ENCODE data around the gene GDI2.
"Not testable (repeated sequence)": the region's sequence is repeated elsewhere in the genome, so short reads cannot be mapped to it uniquely, and the experiment has no call there.

Gene GDI2

GRCh38 chr10:5854131-5854475 lies 40.9 kb upstream of the GDI2 start:
- POLR2A ChIA-PET: interaction anchor here (0.8 kb wide), 1 partner anchor 9 kb away, joined by 3 read pairs; no protein-coding TSS in a partner anchor
- DNase-seq (ENCODE audit: extremely low spot score): no peak
- CTCF ChIA-PET: interaction anchor here (1.2 kb wide), 1 partner anchor 18 kb away, joined by 3 read pairs; no protein-coding TSS in a partner anchor
- TF ChIP-seq CTCF (IDR thresholded peaks at IDR 0.05; ENCODE audit: control extremely low read depth, extremely low read depth, low read depth, missing control alignments): no peak

- DNase-seq (ENCODE audit: extremely low spot score): not testable (repeated sequence)
- CTCF ChIA-PET: interaction anchor here (1.0 to 1.3 kb wide), 3 partner anchors 10 to 27 kb away, joined by 3 read pairs; no protein-coding TSS in a partner anchor
- POLR2A ChIA-PET: interaction anchor here (1.1 kb wide), 1 partner anchor 16 kb away, joined by 12 read pairs; no protein-coding TSS in a partner anchor
These were observed 33.4 kb upstream of the GDI2 start for GRCh38 chr10:5846667-5847066.

- ChIA-PET POLR2A (interaction anchor here (0.6 to 1.6 kb wide), 5 partner anchors 18 to 34 kb away, joined by 3 to 7 read pairs (median 5); partner anchors contain the start of gene GDI2), CTCF (interaction anchor here (0.7 to 4.5 kb wide), 13 partner anchors 8 to 34 kb away, joined by 3 to 24 read pairs (median 4); partner anchors contain the start of gene GDI2)
- no peak for TF ChIP-seq CTCF (IDR thresholded peaks at IDR 0.05; ENCODE audit: control extremely low read depth, extremely low read depth, low read depth, missing control alignments)
- DNase-seq (ENCODE audit: extremely low spot score): no peak
These were observed 31.3 kb upstream of the GDI2 start for GRCh38 chr10:5844345-5845055.

- ChIA-PET CTCF (interaction anchor here (0.7 to 4.5 kb wide), 15 partner anchors 9 to 36 kb away, joined by 3 to 24 read pairs (median 4); partner anchors contain the start of gene GDI2), POLR2A (interaction anchor here (0.6 to 1.6 kb wide), 8 partner anchors 9 to 33 kb away, joined by 3 to 7 read pairs (median 4); partner anchors contain the start of gene GDI2)
- no peak for DNase-seq (ENCODE audit: extremely low spot score)
- TF ChIP-seq CTCF (IDR thresholded peaks at IDR 0.05; ENCODE audit: control extremely low read depth, extremely low read depth, low read depth, missing control alignments): no peak
These were observed 30.6 kb upstream of the GDI2 start for GRCh38 chr10:5843686-5844344.

GRCh38 chr10:5841965-5842364 lies 28.7 kb upstream of the GDI2 start:
- ChIA-PET CTCF (interaction anchor here (4.5 kb wide), 1 partner anchor 32 kb away, joined by 19 read pairs; no protein-coding TSS in a partner anchor), POLR2A (no interaction called here)
- DNase-seq (ENCODE audit: extremely low spot score): no peak
- TF ChIP-seq CTCF (IDR thresholded peaks at IDR 0.05; ENCODE audit: control extremely low read depth, extremely low read depth, low read depth, missing control alignments): no peak

GRCh38 chr10:5840314-5841307 lies 27.4 kb upstream of the GDI2 start:
- POLR2A ChIA-PET: interaction anchor here (1.1 to 1.6 kb wide), 3 partner anchors 12 to 27 kb away, joined by 9 to 12 read pairs (median 9); partner anchors contain the start of gene GDI2
- peak; percentile 83 for DNase-seq (ENCODE audit: extremely low spot score)
- CTCF ChIA-PET: interaction anchor here (0.8 to 4.5 kb wide), 8 partner anchors 10 to 246 kb away, joined by 3 to 19 read pairs (median 4); no protein-coding TSS in a partner anchor
- no peak for TF ChIP-seq CTCF (IDR thresholded peaks at IDR 0.05; ENCODE audit: control extremely low read depth, extremely low read depth, low read depth, missing control alignments)

- CTCF ChIA-PET; DNase-seq (ENCODE audit: extremely low spot score); POLR2A ChIA-PET: not testable (repeated sequence)
These were observed 22.9 kb upstream of the GDI2 start for GRCh38 chr10:5836181-5836580.
